Bronchus fibroblast of lung (primary cell): ENCODE measurements around the gene SNRNP48. TPM values are rescaled to one million over a fixed set of nuclear protein-coding genes. Genes with fewer than 3 reads are reported as not detected.

Source experiments
- total RNA-seq: library from RNA; depleted of rRNA; stranded (reverse); fragments of >200 nt; gene quantifications from 2 replicates; pipeline ENCODE4 v1.2.3, GENCODE V29; 2015

SNRNP48 gene
- total RNA-seq = 4.9 and 6.1 TPM in 2 replicates

GRCh38 chr6:7589949-7590917, at the start of gene SNRNP48:
Gene SNRNP48, plus strand, starts transcription at chr6:7590198. Its CDS starts 60 bp downstream, at chr6:7590258.

GRCh38 chr6:7541175-7542064, 48.6 kb upstream of the SNRNP48 start, which contains the start of gene DSP:
Gene DSP, plus strand, starts transcription at chr6:7541671. Its CDS starts 245 bp downstream, at chr6:7541916.

Other genes starting within 250 kb of the SNRNP48 start
- gene CAGE1, start 200.5 kb upstream of the SNRNP48 start, total RNA-seq = 0.17 TPM in 1 of 2 replicates, not detected in the other
- 8.4 and 14.1 TPM in 2 replicates for gene RIOK1, start 200.4 kb upstream of the SNRNP48 start, total RNA-seq
- gene DSP, start 48.5 kb upstream of the SNRNP48 start, total RNA-seq = 0.17 and 0.45 TPM in 2 replicates
- 0.15 TPM in 1 of 2 replicates, not detected in the other for gene BMP6, start 135.9 kb downstream of the SNRNP48 start, total RNA-seq